Common myeloid progenitor, CD34-positive (primary cell): ENCODE data around the gene CUX1.
"Not testable (repeated sequence)": the region's sequence is repeated elsewhere in the genome, so short reads cannot be mapped to it uniquely, and the experiment has no call there.

Experiments used
- CTCF ChIA-PET: fragments of 350-600 bp; sonication (Branson Sonifier 250); formaldehyde crosslinking; loops from one replicate; lab custom pipeline; 2021; ENCODE audit warnings: antibody characterized with exemption; lab: Charles Lee
- POLR2A ChIA-PET: fragments of 350-600 bp; sonication (Branson Sonifier 250); formaldehyde crosslinking; loops from one replicate; lab custom pipeline; 2021; ENCODE audit warnings: antibody characterized with exemption; lab: Charles Lee
- DNase-seq, 3 donors: peaks; one replicate each; pipeline versions ENCODE4 v3.0.0 to v3.0.0-alpha.2; 2013
- H3K27ac ChIP-seq, 2 experiments: 1 replicate in 1 of 2; 2 replicates in 1 of 2; pipeline ENCODE4 v1.7.0; 2013; ENCODE audit warnings: inconsistent platforms in 2 of 2, low read length in 2 of 2, mild to moderate bottlenecking in 2 of 2, low read depth in 1 of 2, moderate library complexity in 1 of 2; ENCODE audit not compliant: severe bottlenecking in 2 of 2, insufficient read depth in 1 of 2, poor library complexity in 1 of 2
- H3K27me3 ChIP-seq, 5 experiments: replicated peaks in 2 of 5; 1 replicate in 3 of 5; 2 replicates in 2 of 5; pipeline versions ENCODE4 v1.6.1 to v1.7.0; 2013; ENCODE audit warnings: low read length in 4 of 5, mild to moderate bottlenecking in 2 of 5, moderate library complexity in 2 of 5, inconsistent platforms in 1 of 5; ENCODE audit not compliant: insufficient read depth in 5 of 5, control insufficient read depth in 4 of 5
- H3K36me3 ChIP-seq, 4 experiments: 1 replicate in 2 of 4; 2 replicates in 2 of 4; pipeline versions ENCODE4 v1.6.1 to v1.7.0; 2013; ENCODE audit warnings: low read length in 3 of 4, control low read depth in 1 of 4, mild to moderate bottlenecking in 1 of 4; ENCODE audit not compliant: control insufficient read depth in 4 of 4, insufficient read depth in 4 of 4
- H3K4me1 ChIP-seq, 4 experiments: 1 replicate in 3 of 4; 2 replicates in 1 of 4; pipeline versions ENCODE4 v1.6.1 to v1.7.1; 2013; ENCODE audit warnings: low read length in 3 of 4, mild to moderate bottlenecking in 3 of 4, control low read depth in 1 of 4, inconsistent platforms in 1 of 4, moderate library complexity in 1 of 4; ENCODE audit not compliant: control insufficient read depth in 4 of 4, insufficient read depth in 4 of 4; ENCODE audit errors: control extremely low read depth in 1 of 4
- H3K4me3 ChIP-seq, 7 experiments: 1 replicate in 4 of 7; 2 replicates in 3 of 7; pipeline versions ENCODE4 v1.5.1 to v1.7.0; 2013; ENCODE audit warnings: mild to moderate bottlenecking in 7 of 7, low read length in 6 of 7, moderate library complexity in 6 of 7, inconsistent platforms in 2 of 7, low read depth in 2 of 7, control low read depth in 1 of 7; ENCODE audit not compliant: insufficient read depth in 4 of 7, control insufficient read depth in 1 of 7; ENCODE audit errors: extremely low read depth in 1 of 7
- H3K9me3 ChIP-seq, 5 experiments: 1 replicate in 4 of 5; 2 replicates in 1 of 5; pipeline versions ENCODE4 v1.6.1 to v1.7.1; 2013; ENCODE audit warnings: low read length in 4 of 5, mild to moderate bottlenecking in 2 of 5, inconsistent platforms in 1 of 5, low read depth in 1 of 5, moderate library complexity in 1 of 5; ENCODE audit not compliant: control insufficient read depth in 4 of 5, insufficient read depth in 2 of 5; ENCODE audit errors: control extremely low read depth in 1 of 5
- WGBS: methylation state at CpG from one replicate; pipeline ENCODE4 v1.1.5; 2013; ENCODE audit not compliant: insufficient coverage; 5-methylcytosine and 5-hydroxymethylcytosine counted together

Gene CUX1

GRCh38 chr7:101984133-101984879, 166.9 kb downstream of the CUX1 start:
- no peak overlapping the region for H3K4me3 ChIP-seq
- H3K27ac ChIP-seq = no peak overlapping the region
- peaks cover 0 to 12% (median 7%) of the 10 kb centered on the region in 4 experiments for H3K4me1 ChIP-seq
- H3K9me3 ChIP-seq = peaks cover 0 to 2% (median 0%) of the 10 kb centered on the region in 5 experiments
- WGBS = 96% methylated on average over 12 of the region's 18 CpGs
- POLR2A ChIA-PET = interaction anchor here (0.6 kb wide), 1 partner anchor 72 kb away, joined by 3 read pairs; no protein-coding TSS in a partner anchor
- peaks cover 0 to 8% (median 5%) of the 10 kb centered on the region in 4 experiments for H3K36me3 ChIP-seq
- DNase-seq = no peak
- CTCF ChIA-PET = interaction anchor here (0.6 kb wide), 1 partner anchor 134 kb away, joined by 4 read pairs; no protein-coding TSS in a partner anchor
- H3K27me3 ChIP-seq = no peaks in the 10 kb centered on the region

GRCh38 chr7:101985057-101985902, 167.9 kb downstream of the CUX1 start:
- ChIA-PET POLR2A (interaction anchor here (0.7 kb wide), 1 partner anchor 23 kb away, joined by 3 read pairs; no protein-coding TSS in a partner anchor), CTCF (interaction anchor here (1.1 to 2.6 kb wide), 2 partner anchors 9 to 17 kb away, joined by 3 to 7 read pairs; no protein-coding TSS in a partner anchor)
- H3K27me3 ChIP-seq = no peaks in the 10 kb centered on the region
- WGBS = 84% methylated on average over 11 of the region's 14 CpGs
- peaks cover 0 to 2% (median 0%) of the 10 kb centered on the region in 5 experiments for H3K9me3 ChIP-seq
- H3K27ac ChIP-seq = no peak overlapping the region
- H3K36me3 ChIP-seq = peaks cover 0 to 9% (median 6%) of the 10 kb centered on the region in 4 experiments
- H3K4me1 ChIP-seq = peaks cover 0 to 13% (median 8%) of the 10 kb centered on the region in 4 experiments
- DNase-seq = no peak
- H3K4me3 ChIP-seq = no peak overlapping the region

GRCh38 chr7:101985903-101986734, 168.7 kb downstream of the CUX1 start:
- ChIA-PET POLR2A (interaction anchor here (0.7 kb wide), 2 partner anchors 9 to 22 kb away, joined by 3 read pairs; no protein-coding TSS in a partner anchor), CTCF (interaction anchor here (0.7 to 2.6 kb wide), 3 partner anchors 10 to 17 kb away, joined by 3 to 7 read pairs (median 3); no protein-coding TSS in a partner anchor)
- 96% methylated on average over 10 of the region's 16 CpGs for WGBS

GRCh38 chr7:101987494-101987893, 170.1 kb downstream of the CUX1 start:
- ChIA-PET CTCF (interaction anchor here (1.2 to 2.6 kb wide), 2 partner anchors 11 kb away, joined by 3 to 7 read pairs; no protein-coding TSS in a partner anchor), POLR2A (interaction anchor here (0.6 kb wide), 1 partner anchor 270 kb away, joined by 3 read pairs; no protein-coding TSS in a partner anchor)
- 97% methylated on average over 7 of the region's 13 CpGs for WGBS
- H3K4me1 ChIP-seq = peaks cover 0 to 18% (median 9%) of the 10 kb centered on the region in 4 experiments
- H3K4me3 ChIP-seq = no peak overlapping the region
- H3K27me3 ChIP-seq = no peaks in the 10 kb centered on the region
- peaks cover 0 to 9% (median 5%) of the 10 kb centered on the region in 4 experiments for H3K36me3 ChIP-seq
- no peak for DNase-seq
- peak overlapping the region in 1 of 2 experiments; percentile 13 for H3K27ac ChIP-seq
- H3K9me3 ChIP-seq = peaks cover 0 to 2% (median 0%) of the 10 kb centered on the region in 5 experiments

More at GRCh38 chr7:101985903-101986734, 168.7 kb downstream of the CUX1 start:
- H3K9me3 ChIP-seq = peaks cover 0 to 2% (median 0%) of the 10 kb centered on the region in 5 experiments
- no peak for DNase-seq
- H3K27ac ChIP-seq = no peak overlapping the region
- no peak overlapping the region for H3K4me3 ChIP-seq
- H3K36me3 ChIP-seq = peaks cover 0 to 9% (median 5%) of the 10 kb centered on the region in 4 experiments
- no peaks in the 10 kb centered on the region for H3K27me3 ChIP-seq
- peaks cover 0 to 19% (median 13%) of the 10 kb centered on the region in 4 experiments for H3K4me1 ChIP-seq

GRCh38 chr7:101988060-101988459, 170.6 kb downstream of the CUX1 start:
- POLR2A ChIA-PET = interaction anchor here (0.6 kb wide), 1 partner anchor 271 kb away, joined by 3 read pairs; no protein-coding TSS in a partner anchor
- peaks cover 0 to 18% (median 9%) of the 10 kb centered on the region in 4 experiments for H3K4me1 ChIP-seq
- H3K4me3 ChIP-seq, H3K9me3 ChIP-seq, H3K36me3 ChIP-seq, H3K27me3 ChIP-seq: not testable (repeated sequence)
- CTCF ChIA-PET = interaction anchor here (0.8 kb wide), 1 partner anchor 17 kb away, joined by 3 read pairs; no protein-coding TSS in a partner anchor
- 80% methylated on average over 9 of the region's 10 CpGs for WGBS
- peak in 1 of 3 donors; percentile 44 for DNase-seq
- H3K27ac ChIP-seq = peak overlapping the region in 1 of 2 experiments; percentile 14

- peaks cover 0 to 18% (median 11%) of the 10 kb centered on the region in 4 experiments for H3K4me1 ChIP-seq
- H3K36me3 ChIP-seq = peaks cover 0 to 9% (median 5%) of the 10 kb centered on the region in 4 experiments
- no peaks in the 10 kb centered on the region for H3K27me3 ChIP-seq
- ChIA-PET CTCF (interaction anchor here (0.8 kb wide), 1 partner anchor 16 kb away, joined by 3 read pairs; no protein-coding TSS in a partner anchor), POLR2A (no interaction called here)
- no peak overlapping the region for H3K4me3 ChIP-seq
- no peaks in the 10 kb centered on the region for H3K9me3 ChIP-seq
- WGBS = 75% methylated on average over 7 of the region's 9 CpGs
- DNase-seq = no peak
- H3K27ac ChIP-seq = peak overlapping the region in 1 of 2 experiments; percentile 14
Observed at GRCh38 chr7:101988513-101988912, 171.1 kb downstream of the CUX1 start.
